Subcutaneous adipose tissue (tissue), 4 donors: ENCODE results near the gene NKIRAS2. TPM values are rescaled to one million over a fixed set of nuclear protein-coding genes. Genes with fewer than 3 reads are reported as not detected.

Experiments used
- CTCF ChIP-seq: fragments of 450-650 bp; IDR thresholded peaks from one replicate; pipeline ENCODE4 v1.5.1; 2016; ENCODE audit warnings: low read depth, mild to moderate bottlenecking, control low read depth, antibody characterized with exemption, moderate library complexity
- total RNA-seq, 4 donors: library from RNA; depleted of rRNA; stranded (reverse); fragments of >200 nt; gene quantifications; one replicate each; pipeline ENCODE4 v1.1.0, GENCODE V29; 2016

The NKIRAS2 gene
- total RNA-seq, 4 donors from 2014 or later = 21.2 to 37.1 (median 29.0) TPM

- TF ChIP-seq CTCF = no peak
These were observed 42.8 kb downstream of the NKIRAS2 start for GRCh38 chr17:42062681-42063080.

GRCh38 chr17:42065201-42065600 lies 45.3 kb downstream of the NKIRAS2 start:
- TF ChIP-seq CTCF = no peak

GRCh38 chr17:42067371-42068091 lies 47.6 kb downstream of the NKIRAS2 start:
- no peak for TF ChIP-seq CTCF

- no peak for TF ChIP-seq CTCF
These were observed 49.1 kb downstream of the NKIRAS2 start for GRCh38 chr17:42068979-42069378.

- no peak for TF ChIP-seq CTCF
These were observed 51.9 kb downstream of the NKIRAS2 start for GRCh38 chr17:42071810-42072209.

- no peak for TF ChIP-seq CTCF
These were observed 52.7 kb downstream of the NKIRAS2 start for GRCh38 chr17:42072323-42073187.

Other genes starting within 250 kb of the NKIRAS2 start
- 10 to 100 TPM; 22.7 to 96.3 (median 57.6) TPM for gene JUP, start 233.4 kb upstream of the NKIRAS2 start, total RNA-seq
- gene P3H4, start 208.1 kb upstream of the NKIRAS2 start, total RNA-seq = 1 to 10 TPM; 1.8 to 5.8 (median 5.0) TPM
- 10 to 100 TPM; 13.7 to 34.8 (median 23.1) TPM for gene FKBP10, start 207.1 kb upstream of the NKIRAS2 start, total RNA-seq
- gene NT5C3B, start 183.9 kb upstream of the NKIRAS2 start, total RNA-seq = 10 to 100 TPM; 26.7 to 54.4 (median 49.2) TPM
- gene KLHL10, start 182.3 kb upstream of the NKIRAS2 start, total RNA-seq = under 1 TPM in 3 of 4 donors, not detected in 1; 0.51 to 0.66 (median 0.57) TPM
- 10 to 100 TPM; 15.1 to 20.5 (median 17.8) TPM for gene KLHL11, start 154.7 kb upstream of the NKIRAS2 start, total RNA-seq
- gene ACLY, start 101.1 kb upstream of the NKIRAS2 start, total RNA-seq = 10 to 100 TPM; 50.9 to 75.9 (median 64.1) TPM
- gene ODAD4, start 89.5 kb upstream of the NKIRAS2 start, total RNA-seq = under 1 TPM; 0.33 to 0.88 (median 0.44) TPM
- 10 to 100 TPM; 25.4 to 96.1 (median 55.2) TPM for gene CNP, start 53.3 kb upstream of the NKIRAS2 start, total RNA-seq
- 10 to 100 TPM; 70.1 to 79.6 (median 76.4) TPM for gene DNAJC7, start 2.7 kb upstream of the NKIRAS2 start, total RNA-seq
- 1 to 10 TPM in 1 of 4 donors, under 1 TPM in 2, not detected in 1; 0.17 to 1.7 (median 0.44) TPM for gene C17orf113, start 30.5 kb downstream of the NKIRAS2 start, total RNA-seq
- under 1 TPM in 2 of 4 donors, not detected in 2; 0.22 to 0.49 TPM for gene ZNF385C, start 78.4 kb downstream of the NKIRAS2 start, total RNA-seq
- 10 to 100 TPM in 3 of 4 donors, 1 to 10 TPM in 1; 4.7 to 17.1 (median 13.5) TPM for gene DHX58, start 92.6 kb downstream of the NKIRAS2 start, total RNA-seq
- gene KAT2A, start 101.3 kb downstream of the NKIRAS2 start, total RNA-seq = 10 to 100 TPM; 27.2 to 49.9 (median 32.8) TPM
- not detected for gene HSPB9, start 102.7 kb downstream of the NKIRAS2 start, total RNA-seq
- 100 to 1,000 TPM in 3 of 4 donors, 10 to 100 TPM in 1; 89.7 to 167 (median 115) TPM for gene RAB5C, start 134.9 kb downstream of the NKIRAS2 start, total RNA-seq
- under 1 TPM in 3 of 4 donors, not detected in 1; 0.16 to 0.34 (median 0.19) TPM for gene KCNH4, start 161.1 kb downstream of the NKIRAS2 start, total RNA-seq
- not detected for gene HCRT, start 165.4 kb downstream of the NKIRAS2 start, total RNA-seq
- gene GHDC, start 174.4 kb downstream of the NKIRAS2 start, total RNA-seq = 10 to 100 TPM; 18.8 to 47.5 (median 45.3) TPM